Neural cell (in vitro differentiated cells): ENCODE measurements around the gene SSBP3. TPM values are rescaled to one million over a fixed set of nuclear protein-coding genes. Genes with fewer than 3 reads are reported as not detected.
A peak's percentile ranks its signal among the peaks of the same experiment; 100 is the strongest.

Experiments used
- H2AFZ ChIP-seq: fragments of 200-600, 300-800 bp; sonication (generic), shearing (Covaris generic); 2 replicates; pipeline ENCODE4 v1.6.0; 2014; ENCODE audit warnings: low read depth, mild to moderate bottlenecking, antibody characterized with exemption, low read length, moderate library complexity
- H3F3A ChIP-seq: fragments of 200-600 bp; shearing (Covaris generic); 2 replicates; pipeline ENCODE4 v1.6.1; 2016; ENCODE audit warnings: mild to moderate bottlenecking, moderate library complexity, mixed read lengths, antibody characterized with exemption, low read length; ENCODE audit not compliant: insufficient read depth, poor library complexity, severe bottlenecking
- H3K27ac ChIP-seq: fragments of 200-600, 300-800 bp; sonication (generic), shearing (Covaris generic); 2 replicates; pipeline ENCODE4 v1.5.1; 2014; ENCODE audit warnings: mild to moderate bottlenecking, low read length, moderate library complexity
- H3K27me3 ChIP-seq: fragments of 300-800, 200-600 bp; sonication (generic), shearing (Covaris generic); 2 replicates; pipeline ENCODE4 v1.6.0; 2014; ENCODE audit warnings: mild to moderate bottlenecking, low read depth, low read length, moderate library complexity; ENCODE audit not compliant: insufficient read depth
- H3K36me3 ChIP-seq: fragments of 300-800, 200-600 bp; sonication (generic), shearing (Covaris generic); 2 replicates; pipeline ENCODE4 v1.5.1; 2014; ENCODE audit warnings: mild to moderate bottlenecking, antibody characterized with exemption, low read length, moderate library complexity; ENCODE audit not compliant: insufficient read depth
- H3K4me2 ChIP-seq: fragments of 300-800, 200-600 bp; sonication (generic), shearing (Covaris generic); 2 replicates; pipeline ENCODE4 v1.6.0; 2014; ENCODE audit warnings: mild to moderate bottlenecking, low read length
- H3K4me3 ChIP-seq: fragments of 300-800, 200-600 bp; sonication (generic), shearing (Covaris generic); 2 replicates; pipeline ENCODE4 v1.5.1; 2014; ENCODE audit warnings: mild to moderate bottlenecking, low read length, moderate library complexity
- H3K79me2 ChIP-seq: fragments of 200-600 bp; shearing (Covaris generic); replicated peaks from 2 replicates; pipeline ENCODE4 v1.6.0; 2014; ENCODE audit warnings: mild to moderate bottlenecking, low read length, moderate library complexity; ENCODE audit not compliant: insufficient read depth
- H3K9ac ChIP-seq: fragments of 300-800, 200-600 bp; sonication (generic), shearing (Covaris generic); 2 replicates; pipeline ENCODE4 v1.6.1; 2016; ENCODE audit warnings: mild to moderate bottlenecking, low read length, mixed read lengths
- H3K9me2 ChIP-seq: fragments of 200-600 bp; shearing (Covaris generic); 2 replicates; pipeline ENCODE4 v1.6.1; 2016; ENCODE audit warnings: mild to moderate bottlenecking, low read length, mixed read lengths; ENCODE audit not compliant: insufficient read depth
- H3K9me3 ChIP-seq: fragments of 200-600, 300-800 bp; sonication (generic), shearing (Covaris generic); 2 replicates; pipeline ENCODE4 v1.6.1; 2016; ENCODE audit warnings: mild to moderate bottlenecking, mixed run types, low read length, moderate library complexity, mixed read lengths
- H4K20me1 ChIP-seq: fragments of 200-600 bp; shearing (Covaris generic); 2 replicates; pipeline ENCODE4 v1.6.1; 2016; ENCODE audit warnings: mild to moderate bottlenecking, mixed run types; ENCODE audit not compliant: insufficient read depth
- CTCF ChIP-seq: fragments of 450-650 bp; IDR thresholded peaks from 2 replicates; pipeline ENCODE4 v1.5.1; 2014; ENCODE audit warnings: antibody characterized with exemption, mild to moderate bottlenecking, moderate library complexity; ENCODE audit not compliant: poor library complexity, severe bottlenecking
- EP300 ChIP-seq: fragments of 450-650 bp; conservative IDR thresholded peaks from 2 replicates; pipeline ENCODE4 v1.6.1; 2014; ENCODE audit warnings: antibody characterized with exemption, mild to moderate bottlenecking, moderate library complexity; ENCODE audit not compliant: poor library complexity, severe bottlenecking
- EZH2 ChIP-seq: fragments of 200-600, 300-800 bp; shearing (Covaris generic), sonication (generic); IDR thresholded peaks from 2 replicates; pipeline ENCODE4 v1.6.1; 2014; ENCODE audit warnings: antibody characterized with exemption, low read length, borderline replicate concordance, mild to moderate bottlenecking; ENCODE audit not compliant: insufficient read depth, poor library complexity, severe bottlenecking
- MXI1 ChIP-seq: fragments of 450-650 bp; conservative IDR thresholded peaks from 2 replicates; pipeline ENCODE4 v1.6.1; 2014; ENCODE audit warnings: antibody characterized with exemption, mild to moderate bottlenecking; ENCODE audit not compliant: poor library complexity, severe bottlenecking
- POLR2AphosphoS5 ChIP-seq: IDR thresholded peaks from 2 replicates; pipeline ENCODE4 v1.6.1; 2012
- RAD21 ChIP-seq: fragments of 450-650 bp; conservative IDR thresholded peaks from 2 replicates; pipeline ENCODE4 v1.6.1; 2014; ENCODE audit warnings: antibody characterized with exemption, mild to moderate bottlenecking, moderate library complexity
- SMC3 ChIP-seq: fragments of 450-650 bp; conservative IDR thresholded peaks from 2 replicates; pipeline ENCODE4 v1.6.1; 2014; ENCODE audit warnings: antibody characterized with exemption, mild to moderate bottlenecking, moderate library complexity; ENCODE audit not compliant: poor library complexity
- TAF1 ChIP-seq: IDR thresholded peaks from 2 replicates; pipeline ENCODE4 v1.6.1; 2012; ENCODE audit warnings: low read depth
- polyA plus RNA-seq: library from polyadenylated mRNA; depleted of rRNA; stranded (reverse); fragments of >200 nt; gene quantifications from 2 replicates; pipeline ENCODE4 v1.2.3, GENCODE V29; 2014
- TF ChIP-seq, protein P1 (sequence below): IDR thresholded peaks from 2 replicates; pipeline ENCODE4 v1.6.1; 2012; ENCODE audit warnings: borderline replicate concordance

Gene SSBP3
- polyA plus RNA-seq, 1 donor from 2014 or later = 77.4 TPM

DNA sequence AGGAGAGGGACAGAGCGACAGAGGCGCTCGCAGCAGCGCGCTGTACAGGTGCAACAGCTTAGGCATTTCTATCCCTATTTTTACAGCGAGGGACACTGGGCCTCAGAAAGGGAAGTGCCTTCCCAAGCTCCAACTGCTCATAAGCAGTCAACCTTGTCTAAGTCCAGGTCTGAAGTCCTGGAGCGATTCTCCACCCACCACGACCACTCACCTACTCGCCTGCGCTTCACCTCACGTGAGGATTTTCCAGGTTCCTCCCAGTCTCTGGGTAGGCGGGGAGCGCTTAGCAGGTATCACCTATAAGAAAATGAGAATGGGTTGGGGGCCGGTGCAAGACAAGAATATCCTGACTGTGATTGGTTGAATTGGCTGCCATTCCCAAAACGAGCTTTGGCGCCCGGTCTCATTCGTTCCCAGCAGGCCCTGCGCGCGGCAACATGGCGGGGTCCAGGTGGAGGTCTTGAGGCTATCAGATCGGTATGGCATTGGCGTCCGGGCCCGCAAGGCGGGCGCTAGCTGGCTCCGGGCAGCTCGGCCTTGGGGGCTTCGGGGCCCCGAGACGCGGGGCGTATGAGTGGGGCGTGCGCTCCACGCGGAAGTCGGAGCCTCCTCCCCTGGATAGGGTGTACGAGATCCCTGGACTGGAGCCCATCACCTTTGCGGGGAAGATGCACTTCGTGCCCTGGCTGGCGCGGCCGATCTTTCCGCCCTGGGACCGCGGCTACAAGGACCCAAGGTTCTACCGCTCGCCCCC is 206.3 kb downstream of the SSBP3 start, which contains the start of the genes CYB5RL and MRPL37:
CYB5RL (minus strand) TSS at position 266 of the 754 bp plus-strand sequence. CDS start 4,414 bp downstream, outside the sequence.
MRPL37 (plus strand) TSS at position 403 of the 754 bp plus-strand sequence; CDS start at position 480, 77 bp downstream.
- Histone ChIP-seq H3K9me3 (no peaks in the 10 kb centered on the region), H3F3A (no peaks in the 10 kb centered on the region), H4K20me1 (no peaks in the 10 kb centered on the region), H3K79me2 (peaks cover 25% of the 10 kb centered on the region), H3K27ac (peak within 1 kb of the TSS; percentile 59), H3K4me2 (peak within 1 kb of the TSS; percentile 96), H2AFZ (peak within 1 kb of the TSS; percentile 63), H3K9ac (peak within 1 kb of the TSS; percentile 78), H3K27me3 (no peaks in the 10 kb centered on the region), H3K9me2 (no peaks in the 10 kb centered on the region), H3K4me3 (peak within 1 kb of the TSS; percentile 93), H3K36me3 (no peaks in the 10 kb centered on the region)
- TF ChIP-seq POLR2AphosphoS5 (peak; percentile 85), RAD21 (peak; percentile 53), MXI1 (peak; percentile 93), TAF1 (peak; percentile 47), CTCF (no peak), EZH2 (no peak), EP300 (peak; percentile 23), SMC3 (peak; percentile 67)
- TF ChIP-seq, protein P1, sequence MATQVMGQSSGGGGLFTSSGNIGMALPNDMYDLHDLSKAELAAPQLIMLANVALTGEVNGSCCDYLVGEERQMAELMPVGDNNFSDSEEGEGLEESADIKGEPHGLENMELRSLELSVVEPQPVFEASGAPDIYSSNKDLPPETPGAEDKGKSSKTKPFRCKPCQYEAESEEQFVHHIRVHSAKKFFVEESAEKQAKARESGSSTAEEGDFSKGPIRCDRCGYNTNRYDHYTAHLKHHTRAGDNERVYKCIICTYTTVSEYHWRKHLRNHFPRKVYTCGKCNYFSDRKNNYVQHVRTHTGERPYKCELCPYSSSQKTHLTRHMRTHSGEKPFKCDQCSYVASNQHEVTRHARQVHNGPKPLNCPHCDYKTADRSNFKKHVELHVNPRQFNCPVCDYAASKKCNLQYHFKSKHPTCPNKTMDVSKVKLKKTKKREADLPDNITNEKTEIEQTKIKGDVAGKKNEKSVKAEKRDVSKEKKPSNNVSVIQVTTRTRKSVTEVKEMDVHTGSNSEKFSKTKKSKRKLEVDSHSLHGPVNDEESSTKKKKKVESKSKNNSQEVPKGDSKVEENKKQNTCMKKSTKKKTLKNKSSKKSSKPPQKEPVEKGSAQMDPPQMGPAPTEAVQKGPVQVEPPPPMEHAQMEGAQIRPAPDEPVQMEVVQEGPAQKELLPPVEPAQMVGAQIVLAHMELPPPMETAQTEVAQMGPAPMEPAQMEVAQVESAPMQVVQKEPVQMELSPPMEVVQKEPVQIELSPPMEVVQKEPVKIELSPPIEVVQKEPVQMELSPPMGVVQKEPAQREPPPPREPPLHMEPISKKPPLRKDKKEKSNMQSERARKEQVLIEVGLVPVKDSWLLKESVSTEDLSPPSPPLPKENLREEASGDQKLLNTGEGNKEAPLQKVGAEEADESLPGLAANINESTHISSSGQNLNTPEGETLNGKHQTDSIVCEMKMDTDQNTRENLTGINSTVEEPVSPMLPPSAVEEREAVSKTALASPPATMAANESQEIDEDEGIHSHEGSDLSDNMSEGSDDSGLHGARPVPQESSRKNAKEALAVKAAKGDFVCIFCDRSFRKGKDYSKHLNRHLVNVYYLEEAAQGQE = peak; percentile 29

GRCh38 chr1:54199151-54199764 is 206.9 kb downstream of the SSBP3 start:
- Histone ChIP-seq H3K9me3 (no peaks in the 10 kb centered on the region), H3K36me3 (no peaks in the 10 kb centered on the region), H3K27me3 (no peaks in the 10 kb centered on the region), H3F3A (no peaks in the 10 kb centered on the region), H3K79me2 (peaks cover 25% of the 10 kb centered on the region), H3K4me3 (peak overlapping the region; percentile 93), H4K20me1 (no peaks in the 10 kb centered on the region), H3K9me2 (no peaks in the 10 kb centered on the region), H3K9ac (peak overlapping the region; percentile 43), H3K4me2 (peak overlapping the region; percentile 96), H2AFZ (peak overlapping the region; percentile 63), H3K27ac (peak overlapping the region; percentile 3)
- TF ChIP-seq, protein P1 = no peak
